Fibroblast of lung (primary cell): ENCODE results near the gene MT3. TPM values are rescaled to one million over a fixed set of nuclear protein-coding genes. Genes with fewer than 3 reads are reported as not detected.
A peak's percentile ranks its signal among the peaks of the same experiment; 100 is the strongest.
"Not testable (repeated sequence)": the region's sequence is repeated elsewhere in the genome, so short reads cannot be mapped to it uniquely, and the experiment has no call there.

ENCODE experiments used
- DNase-seq, 2 donors: peaks; one replicate each; pipeline versions ENCODE4 v3.0.0 to v3.0.0-alpha.2; 2010; ENCODE audit warnings: low read depth in 2 of 2
- H2AFZ ChIP-seq: 2 replicates; pipeline ENCODE4 v1.5.1; 2012; ENCODE audit warnings: low read length, control low read depth, inconsistent platforms
- H3K27ac ChIP-seq: 2 replicates; pipeline ENCODE4 v1.5.1; 2011; ENCODE audit warnings: low read length, control low read depth; ENCODE audit not compliant: insufficient read depth
- H3K27me3 ChIP-seq: 2 replicates; pipeline ENCODE4 v1.5.1; 2011; ENCODE audit warnings: mild to moderate bottlenecking, low read length; ENCODE audit not compliant: control insufficient read depth, insufficient read depth
- H3K36me3 ChIP-seq: 2 replicates; pipeline ENCODE4 v1.5.1; 2011; ENCODE audit warnings: low read length; ENCODE audit not compliant: control insufficient read depth, insufficient read depth
- H3K4me1 ChIP-seq: 2 replicates; pipeline ENCODE4 v1.5.1; 2011; ENCODE audit warnings: low read length; ENCODE audit not compliant: control insufficient read depth, insufficient read depth; ENCODE audit errors: extremely low read depth
- H3K4me2 ChIP-seq: 2 replicates; pipeline ENCODE4 v1.5.1; 2011; ENCODE audit warnings: low read length, control low read depth; ENCODE audit not compliant: insufficient read depth; ENCODE audit errors: extremely low read depth
- H3K4me3 ChIP-seq, 4 experiments: fragments of 200-600 bp in 1 of 4; sonication (generic) in 1 of 4; replicated peaks in 1 of 4; 2 replicates each; pipeline ENCODE4 v1.5.1; 2011 to 2016; ENCODE audit warnings: low read length in 4 of 4, low read depth in 3 of 4, mild to moderate bottlenecking in 3 of 4, control low read depth in 2 of 4, inconsistent platforms in 1 of 4, mixed read lengths in 1 of 4; ENCODE audit not compliant: insufficient read depth in 1 of 4; ENCODE audit errors: control extremely low read depth in 1 of 4
- H3K79me2 ChIP-seq: 2 replicates; pipeline ENCODE4 v1.5.1; 2012; ENCODE audit warnings: mild to moderate bottlenecking, low read length, inconsistent platforms; ENCODE audit not compliant: control insufficient read depth, insufficient read depth
- H3K9ac ChIP-seq: 2 replicates; pipeline ENCODE4 v1.5.1; 2011; ENCODE audit warnings: mild to moderate bottlenecking, low read length, control low read depth; ENCODE audit not compliant: insufficient read depth
- H3K9me3 ChIP-seq: 2 replicates; pipeline ENCODE4 v1.5.1; 2012; ENCODE audit warnings: low read depth, low read length; ENCODE audit not compliant: control insufficient read depth, insufficient read depth
- H4K20me1 ChIP-seq: 2 replicates; pipeline ENCODE4 v1.5.1; 2011; ENCODE audit warnings: low read length; ENCODE audit not compliant: control insufficient read depth, insufficient read depth; ENCODE audit errors: extremely low read depth
- CTCF ChIP-seq, 2 donors: IDR thresholded peaks in 1 of 2; conservative IDR thresholded peaks in 1 of 2; 1 replicate in 1 of 2; 2 replicates in 1 of 2; pipeline ENCODE4 v1.5.1; 2011 to 2012; ENCODE audit warnings: low read length in 2 of 2, control low read depth in 1 of 2, inconsistent platforms in 1 of 2, low read depth in 1 of 2, mild to moderate bottlenecking in 1 of 2
- EZH2 ChIP-seq: IDR thresholded peaks from 2 replicates; pipeline ENCODE4 v1.5.1; 2012; ENCODE audit warnings: low read length, control low read depth, mild to moderate bottlenecking; ENCODE audit errors: missing control alignments
- polyA plus RNA-seq, 2 donors: library from polyadenylated mRNA; depleted of rRNA in 1 of 2; stranded (reverse) in 1 of 2; unstranded in 1 of 2; fragments of >200 nt; gene quantifications; 2 replicates each; pipeline ENCODE4 v1.2.1, GENCODE V29; 2011 to 2012; ENCODE audit warnings: missing spikeins in 1 of 2
- total RNA-seq: library from RNA; depleted of rRNA; stranded (reverse); fragments of >200 nt; gene quantifications from 2 replicates; pipeline ENCODE4 v1.2.1, GENCODE V29; 2014

Gene MT3
- total and polyA plus RNA-seq, 2 donors (not counting 1 experiment from before 2014, with no cell fraction given), result not detected

- Histone ChIP-seq H3K27ac (peak overlapping the region; percentile 77), H4K20me1 (no peaks in the 10 kb centered on the region), H3K9ac (no peak overlapping the region), H3K36me3 (no peaks in the 10 kb centered on the region), H3K27me3 (no peaks in the 10 kb centered on the region), H3K4me1 (peaks cover 18% of the 10 kb centered on the region), H3K4me3 (peak overlapping the region in 1 of 4 experiments; percentile 52), H3K79me2 (no peaks in the 10 kb centered on the region), H2AFZ (no peak overlapping the region), H3K4me2 (peak overlapping the region; percentile 97), H3K9me3 (no peaks in the 10 kb centered on the region)
- no peak for DNase-seq
- TF ChIP-seq EZH2, result no peak
- TF ChIP-seq CTCF (conservative IDR thresholded peaks at IDR 0.05 in 1 of 2, IDR thresholded peaks at IDR 0.05 in 1 of 2; ENCODE audit: low read depth in 1 of 2, low read length in 2 of 2), result no peak
Measured at GRCh38 chr16:56618138-56618537, 28.8 kb downstream of the MT3 start.

GRCh38 chr16:56620339-56620897, 31.1 kb downstream of the MT3 start:
- H3K4me1 ChIP-seq, result peaks cover 9% of the 10 kb centered on the region
- DNase-seq, result no peak
- H3K36me3 ChIP-seq, result no peaks in the 10 kb centered on the region
- peaks cover 5% of the 10 kb centered on the region for H3K79me2 ChIP-seq
- H3K9me3 ChIP-seq, result no peaks in the 10 kb centered on the region
- no peaks in the 10 kb centered on the region for H4K20me1 ChIP-seq
- H3K27me3 ChIP-seq, result no peaks in the 10 kb centered on the region
- no peak overlapping the region for H2AFZ ChIP-seq
- H3K4me2 ChIP-seq, result no peak overlapping the region
- H3K9ac ChIP-seq, result no peak overlapping the region
- H3K4me3 ChIP-seq, result no peak overlapping the region
- TF ChIP-seq EZH2 (no peak), CTCF (conservative IDR thresholded peaks at IDR 0.05 in 1 of 2, IDR thresholded peaks at IDR 0.05 in 1 of 2; ENCODE audit: low read depth in 1 of 2, low read length in 2 of 2) (no peak)
- H3K27ac ChIP-seq, result no peak overlapping the region

GRCh38 chr16:56621665-56622445, 32.5 kb downstream of the MT3 start:
- not testable (repeated sequence) for H3K4me1 ChIP-seq, H3K9me3 ChIP-seq, H3K27ac ChIP-seq, H2AFZ ChIP-seq, H3K36me3 ChIP-seq, H3K4me2 ChIP-seq, H3K27me3 ChIP-seq, H4K20me1 ChIP-seq, H3K9ac ChIP-seq, DNase-seq, H3K4me3 ChIP-seq
- H3K79me2 ChIP-seq, result peaks cover 16% of the 10 kb centered on the region

- H3K9ac ChIP-seq, DNase-seq, H3K9me3 ChIP-seq, H3K27ac ChIP-seq, H4K20me1 ChIP-seq, H3K27me3 ChIP-seq, H3K36me3 ChIP-seq, H3K4me3 ChIP-seq, H3K4me2 ChIP-seq, H3K4me1 ChIP-seq, H2AFZ ChIP-seq: not testable (repeated sequence)
- H3K79me2 ChIP-seq, result peaks cover 16% of the 10 kb centered on the region
Measured at GRCh38 chr16:56623184-56623583, 33.9 kb downstream of the MT3 start.
